Fibroblast of lung (primary cell): ENCODE measurements around the gene SLC25A31. TPM values are rescaled to one million over a fixed set of nuclear protein-coding genes. Genes with fewer than 3 reads are reported as not detected.
A peak's percentile ranks its signal among the peaks of the same experiment; 100 is the strongest.

Experiments used
- DNase-seq, 2 donors: peaks; one replicate each; pipeline versions ENCODE4 v3.0.0 to v3.0.0-alpha.2; 2010; ENCODE audit warnings: low read depth in 2 of 2
- H2AFZ ChIP-seq: 2 replicates; pipeline ENCODE4 v1.5.1; 2012; ENCODE audit warnings: low read length, control low read depth, inconsistent platforms
- H3K27ac ChIP-seq: 2 replicates; pipeline ENCODE4 v1.5.1; 2011; ENCODE audit warnings: low read length, control low read depth; ENCODE audit not compliant: insufficient read depth
- H3K27me3 ChIP-seq: 2 replicates; pipeline ENCODE4 v1.5.1; 2011; ENCODE audit warnings: mild to moderate bottlenecking, low read length; ENCODE audit not compliant: control insufficient read depth, insufficient read depth
- H3K36me3 ChIP-seq: 2 replicates; pipeline ENCODE4 v1.5.1; 2011; ENCODE audit warnings: low read length; ENCODE audit not compliant: control insufficient read depth, insufficient read depth
- H3K4me1 ChIP-seq: 2 replicates; pipeline ENCODE4 v1.5.1; 2011; ENCODE audit warnings: low read length; ENCODE audit not compliant: control insufficient read depth, insufficient read depth; ENCODE audit errors: extremely low read depth
- H3K4me2 ChIP-seq: 2 replicates; pipeline ENCODE4 v1.5.1; 2011; ENCODE audit warnings: low read length, control low read depth; ENCODE audit not compliant: insufficient read depth; ENCODE audit errors: extremely low read depth
- H3K4me3 ChIP-seq, 4 experiments: fragments of 200-600 bp in 1 of 4; sonication (generic) in 1 of 4; replicated peaks in 1 of 4; 2 replicates each; pipeline ENCODE4 v1.5.1; 2011 to 2016; ENCODE audit warnings: low read length in 4 of 4, low read depth in 3 of 4, mild to moderate bottlenecking in 3 of 4, control low read depth in 2 of 4, inconsistent platforms in 1 of 4, mixed read lengths in 1 of 4; ENCODE audit not compliant: insufficient read depth in 1 of 4; ENCODE audit errors: control extremely low read depth in 1 of 4
- H3K79me2 ChIP-seq: 2 replicates; pipeline ENCODE4 v1.5.1; 2012; ENCODE audit warnings: mild to moderate bottlenecking, low read length, inconsistent platforms; ENCODE audit not compliant: control insufficient read depth, insufficient read depth
- H3K9ac ChIP-seq: 2 replicates; pipeline ENCODE4 v1.5.1; 2011; ENCODE audit warnings: mild to moderate bottlenecking, low read length, control low read depth; ENCODE audit not compliant: insufficient read depth
- H3K9me3 ChIP-seq: 2 replicates; pipeline ENCODE4 v1.5.1; 2012; ENCODE audit warnings: low read depth, low read length; ENCODE audit not compliant: control insufficient read depth, insufficient read depth
- H4K20me1 ChIP-seq: 2 replicates; pipeline ENCODE4 v1.5.1; 2011; ENCODE audit warnings: low read length; ENCODE audit not compliant: control insufficient read depth, insufficient read depth; ENCODE audit errors: extremely low read depth
- CTCF ChIP-seq, 2 donors: IDR thresholded peaks in 1 of 2; conservative IDR thresholded peaks in 1 of 2; 1 replicate in 1 of 2; 2 replicates in 1 of 2; pipeline ENCODE4 v1.5.1; 2011 to 2012; ENCODE audit warnings: low read length in 2 of 2, control low read depth in 1 of 2, inconsistent platforms in 1 of 2, low read depth in 1 of 2, mild to moderate bottlenecking in 1 of 2
- EZH2 ChIP-seq: IDR thresholded peaks from 2 replicates; pipeline ENCODE4 v1.5.1; 2012; ENCODE audit warnings: low read length, control low read depth, mild to moderate bottlenecking; ENCODE audit errors: missing control alignments
- polyA plus RNA-seq, 2 donors: library from polyadenylated mRNA; depleted of rRNA in 1 of 2; stranded (reverse) in 1 of 2; unstranded in 1 of 2; fragments of >200 nt; gene quantifications; 2 replicates each; pipeline ENCODE4 v1.2.1, GENCODE V29; 2011 to 2012; ENCODE audit warnings: missing spikeins in 1 of 2
- total RNA-seq: library from RNA; depleted of rRNA; stranded (reverse); fragments of >200 nt; gene quantifications from 2 replicates; pipeline ENCODE4 v1.2.1, GENCODE V29; 2014

Gene SLC25A31
- total and polyA plus RNA-seq, 2 donors (not counting 1 experiment from before 2014, with no cell fraction given), result not detected

GRCh38 chr4:127809173-127809800 is 79.1 kb downstream of the SLC25A31 start:
- Histone ChIP-seq H3K79me2 (no peaks in the 10 kb centered on the region), H3K4me3 (no peak overlapping the region), H4K20me1 (no peaks in the 10 kb centered on the region), H3K9me3 (no peaks in the 10 kb centered on the region), H3K36me3 (no peaks in the 10 kb centered on the region), H3K27me3 (no peaks in the 10 kb centered on the region), H3K27ac (no peak overlapping the region), H2AFZ (peak overlapping the region; percentile 49), H3K9ac (no peak overlapping the region), H3K4me1 (no peaks in the 10 kb centered on the region), H3K4me2 (no peak overlapping the region)
- peak; percentile 10 to 47 for DNase-seq
- peak; percentile 24 to 32 for TF ChIP-seq CTCF (conservative IDR thresholded peaks at IDR 0.05 in 1 of 2, IDR thresholded peaks at IDR 0.05 in 1 of 2; ENCODE audit: low read depth in 1 of 2, low read length in 2 of 2)
- no peak for TF ChIP-seq EZH2

GRCh38 chr4:127810551-127810950 is 80.4 kb downstream of the SLC25A31 start:
- Histone ChIP-seq H2AFZ (no peak overlapping the region), H3K9ac (no peak overlapping the region), H3K36me3 (no peaks in the 10 kb centered on the region), H3K27me3 (no peaks in the 10 kb centered on the region), H4K20me1 (no peaks in the 10 kb centered on the region), H3K9me3 (no peaks in the 10 kb centered on the region), H3K79me2 (no peaks in the 10 kb centered on the region), H3K4me3 (no peak overlapping the region), H3K4me2 (no peak overlapping the region), H3K27ac (no peak overlapping the region), H3K4me1 (no peaks in the 10 kb centered on the region)
- TF ChIP-seq CTCF (conservative IDR thresholded peaks at IDR 0.05 in 1 of 2, IDR thresholded peaks at IDR 0.05 in 1 of 2; ENCODE audit: low read depth in 1 of 2, low read length in 2 of 2) (no peak), EZH2 (no peak)
- DNase-seq, result no peak

DNA sequence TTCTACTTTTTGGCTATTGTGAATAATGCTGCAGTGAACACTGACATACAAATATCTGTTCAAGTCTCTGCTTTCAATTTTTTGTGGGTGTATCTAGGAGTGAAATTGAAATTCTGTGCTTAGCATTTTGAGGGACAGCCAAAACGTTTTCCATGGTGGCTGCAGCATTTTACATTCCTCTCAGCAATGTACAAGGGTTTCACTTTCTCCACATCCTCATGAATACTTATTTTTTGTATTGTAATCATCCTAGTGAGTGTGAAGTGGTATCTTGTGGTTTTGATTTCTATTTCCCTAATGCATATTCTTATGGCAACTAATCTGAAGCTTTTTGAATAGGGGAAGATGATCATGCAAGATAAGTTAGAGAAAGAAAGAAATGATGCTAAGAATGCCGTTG is 92.2 kb downstream of the SLC25A31 start:
- Histone ChIP-seq H2AFZ (no peak overlapping the region), H3K4me2 (no peak overlapping the region), H3K4me3 (no peak overlapping the region), H3K36me3 (no peaks in the 10 kb centered on the region), H3K4me1 (no peaks in the 10 kb centered on the region), H3K9ac (no peak overlapping the region), H4K20me1 (no peaks in the 10 kb centered on the region), H3K27me3 (no peaks in the 10 kb centered on the region), H3K9me3 (no peaks in the 10 kb centered on the region), H3K79me2 (no peaks in the 10 kb centered on the region), H3K27ac (no peak overlapping the region)
- TF ChIP-seq CTCF (conservative IDR thresholded peaks at IDR 0.05 in 1 of 2, IDR thresholded peaks at IDR 0.05 in 1 of 2; ENCODE audit: low read depth in 1 of 2, low read length in 2 of 2) (no peak), EZH2 (no peak)
- no peak for DNase-seq

Other genes starting within 250 kb of the SLC25A31 start
- gene INTU, start 97.4 kb upstream of the SLC25A31 start, total RNA-seq, result 9.5 and 9.6 TPM in 2 replicates
- 2.4 and 5.6 TPM in 2 replicates for gene INTU, start 97.4 kb upstream of the SLC25A31 start, polyA plus RNA-seq
- gene HSPA4L, start 51.9 kb downstream of the SLC25A31 start, total RNA-seq, result 8.5 and 10.1 TPM in 2 replicates
- gene HSPA4L, start 51.9 kb downstream of the SLC25A31 start, polyA plus RNA-seq, result 3.9 and 9.9 TPM in 2 replicates
- 1.3 and 5.9 TPM in 2 replicates for gene PLK4, start 150.5 kb downstream of the SLC25A31 start, total RNA-seq
- 6.3 and 21.1 TPM in 2 replicates for gene PLK4, start 150.5 kb downstream of the SLC25A31 start, polyA plus RNA-seq
- gene MFSD8, start 234.8 kb downstream of the SLC25A31 start, total RNA-seq, result 15.4 and 18.8 TPM in 2 replicates
- gene MFSD8, start 234.8 kb downstream of the SLC25A31 start, polyA plus RNA-seq, result 17.9 and 28.6 TPM in 2 replicates
- gene ABHD18, start 235.0 kb downstream of the SLC25A31 start, total RNA-seq, result 5.3 and 5.4 TPM in 2 replicates
- gene ABHD18, start 235.0 kb downstream of the SLC25A31 start, polyA plus RNA-seq, result 3.0 and 4.2 TPM in 2 replicates